Measurements from ENCODE around the gene PRKRIP1.
"Not testable (repeated sequence)": the region's sequence is repeated elsewhere in the genome, so short reads cannot be mapped to it uniquely, and the experiment has no call there.

The PRKRIP1 gene

GRCh38 chr7:102431617-102432298 lies 35.6 kb downstream of the PRKRIP1 start:
- no peak for DNase-seq (ENCODE audit: low spot score)

- no peak for DNase-seq (ENCODE audit: low spot score)
These were observed 36.5 kb downstream of the PRKRIP1 start for GRCh38 chr7:102432442-102433218.

- peak; percentile 76 for DNase-seq (ENCODE audit: low spot score)
These were observed 37.3 kb downstream of the PRKRIP1 start, which contains the start of gene ORAI2 for GRCh38 chr7:102433219-102434038. ORAI2 (plus strand) TSS chr7:102433575; CDS start chr7:102438957, 5,382 bp downstream.

- no peak for DNase-seq (ENCODE audit: low spot score)
These were observed 37.9 kb downstream of the PRKRIP1 start for GRCh38 chr7:102434039-102434486.

GRCh38 chr7:102436118-102436517 lies 40.0 kb downstream of the PRKRIP1 start:
- DNase-seq (ENCODE audit: low spot score), result no peak

- DNase-seq (ENCODE audit: low spot score), result no peak
These were observed 44.0 kb downstream of the PRKRIP1 start for GRCh38 chr7:102439963-102440795.

GRCh38 chr7:102444961-102445673 lies 49.0 kb downstream of the PRKRIP1 start:
- DNase-seq (ENCODE audit: low spot score), result no peak

- no peak for DNase-seq (ENCODE audit: low spot score)
These were observed 49.5 kb downstream of the PRKRIP1 start for GRCh38 chr7:102445674-102446071.

GRCh38 chr7:102446387-102447156 lies 50.4 kb downstream of the PRKRIP1 start:
- no peak for DNase-seq (ENCODE audit: low spot score)

- no peak for DNase-seq (ENCODE audit: low spot score)
These were observed 51.1 kb downstream of the PRKRIP1 start for GRCh38 chr7:102447311-102447710.

GRCh38 chr7:102449136-102449535 lies 53.0 kb downstream of the PRKRIP1 start:
- DNase-seq (ENCODE audit: low spot score), result no peak

- DNase-seq (ENCODE audit: low spot score), result no peak
These were observed 54.1 kb downstream of the PRKRIP1 start for GRCh38 chr7:102450242-102450641.

- DNase-seq (ENCODE audit: low spot score), result no peak
These were observed 55.4 kb downstream of the PRKRIP1 start for GRCh38 chr7:102451371-102452054.

- no peak for DNase-seq (ENCODE audit: low spot score)
These were observed 56.3 kb downstream of the PRKRIP1 start for GRCh38 chr7:102452451-102452850.

- DNase-seq (ENCODE audit: low spot score), result no peak
These were observed 57.2 kb downstream of the PRKRIP1 start for GRCh38 chr7:102453319-102453718.

GRCh38 chr7:102454468-102454867 lies 58.3 kb downstream of the PRKRIP1 start:
- DNase-seq (ENCODE audit: low spot score), result no peak

- DNase-seq (ENCODE audit: low spot score), result not testable (repeated sequence)
These were observed 58.8 kb downstream of the PRKRIP1 start for GRCh38 chr7:102454932-102455331.

- DNase-seq (ENCODE audit: low spot score), result no peak
These were observed 59.4 kb downstream of the PRKRIP1 start for GRCh38 chr7:102455596-102455995.

GRCh38 chr7:102456327-102456726 lies 60.2 kb downstream of the PRKRIP1 start:
- peak; percentile 54 for DNase-seq (ENCODE audit: low spot score)

Data from putamen (tissue), 1 donor.